Endodermal cell (in vitro differentiated cells): ENCODE data around the gene PSAPL1. TPM values are rescaled to one million over a fixed set of nuclear protein-coding genes. Genes with fewer than 3 reads are reported as not detected.

Experiments used
- DNase-seq: peaks from one replicate; pipeline ENCODE4 v3.0.0-alpha.2; 2017
- H3K27ac ChIP-seq: 2 replicates; pipeline ENCODE4 v1.5.1; 2013; ENCODE audit warnings: mild to moderate bottlenecking, low read depth, low read length, moderate library complexity
- H3K27me3 ChIP-seq: 2 replicates; pipeline ENCODE4 v1.6.1; 2013; ENCODE audit warnings: mild to moderate bottlenecking, low read length, moderate library complexity; ENCODE audit not compliant: insufficient read depth, control insufficient read depth, poor library complexity, severe bottlenecking
- H3K36me3 ChIP-seq: 2 replicates; pipeline ENCODE4 v1.7.0; 2013; ENCODE audit warnings: mild to moderate bottlenecking, low read length, moderate library complexity; ENCODE audit not compliant: control insufficient read depth, insufficient read depth
- H3K4me1 ChIP-seq: one replicate; pipeline ENCODE4 v1.7.0; 2013; ENCODE audit warnings: low read length; ENCODE audit not compliant: control insufficient read depth, insufficient read depth
- H3K4me3 ChIP-seq: 2 replicates; pipeline ENCODE4 v1.5.1; 2013; ENCODE audit warnings: mild to moderate bottlenecking, low read length, moderate library complexity
- H3K9ac ChIP-seq: 2 replicates; pipeline ENCODE4 v1.6.1; 2013; ENCODE audit warnings: mild to moderate bottlenecking, low read length, moderate library complexity; ENCODE audit not compliant: poor library complexity, severe bottlenecking; ENCODE audit errors: extremely low read depth
- H3K9me3 ChIP-seq: 2 replicates; pipeline ENCODE4 v1.6.1; 2013; ENCODE audit warnings: mild to moderate bottlenecking, low read length, moderate library complexity; ENCODE audit not compliant: control insufficient read depth
- H3K27ac Mint-ChIP-seq: 2 replicates; pipeline ENCODE4 v1.8.0; 2020; ENCODE audit warnings: mixed read lengths
- H3K27me3 Mint-ChIP-seq: 2 replicates; pipeline ENCODE4 v1.8.0; 2021; ENCODE audit warnings: mild to moderate bottlenecking, mixed read lengths; ENCODE audit not compliant: insufficient read depth
- H3K36me3 Mint-ChIP-seq: 2 replicates; pipeline ENCODE4 v1.8.0; 2020; ENCODE audit warnings: low read depth, mixed read lengths
- H3K4me1 Mint-ChIP-seq: 2 replicates; pipeline ENCODE4 v1.8.0; 2020; ENCODE audit warnings: mixed read lengths
- H3K4me3 Mint-ChIP-seq: 2 replicates; pipeline ENCODE4 v1.8.0; 2020; ENCODE audit warnings: mild to moderate bottlenecking, moderate library complexity, mixed read lengths
- H3K9me3 Mint-ChIP-seq: 2 replicates; pipeline ENCODE4 v1.8.0; 2020; ENCODE audit warnings: mild to moderate bottlenecking, mixed read lengths
- WGBS, 2 experiments: methylation state at CpG; one replicate each; pipeline versions ENCODE4 v1.1.5 to v1.1.7; 2013; ENCODE audit warnings: missing lambda C conversion rate in 2 of 2, mixed read lengths in 1 of 2; ENCODE audit not compliant: insufficient coverage in 1 of 2, insufficient read length in 1 of 2; 5-methylcytosine and 5-hydroxymethylcytosine counted together
- total RNA-seq, 2 donors: library from RNA; stranded (reverse); fragmentation: NEBNext Ultra II Directional in 1 of 2; extraction: Animal tissue kit (Norgen Biotek cat#: 25700) in 1 of 2; gene quantifications; 2 replicates in 1 of 2; 3 replicates in 1 of 2; pipeline ENCODE4 v1.2.1, GENCODE V29; 2021
- TF ChIP-seq, protein P1 (sequence below): fragments of 200-600 bp; sonication (generic); conservative IDR thresholded peaks from 2 replicates; pipeline ENCODE4 v1.5.0; 2021; ENCODE audit warnings: antibody characterized with exemption, mild to moderate bottlenecking

Gene PSAPL1
- total RNA-seq, 2 donors from 2014 or later = 0.13 to 0.24 TPM

DNA sequence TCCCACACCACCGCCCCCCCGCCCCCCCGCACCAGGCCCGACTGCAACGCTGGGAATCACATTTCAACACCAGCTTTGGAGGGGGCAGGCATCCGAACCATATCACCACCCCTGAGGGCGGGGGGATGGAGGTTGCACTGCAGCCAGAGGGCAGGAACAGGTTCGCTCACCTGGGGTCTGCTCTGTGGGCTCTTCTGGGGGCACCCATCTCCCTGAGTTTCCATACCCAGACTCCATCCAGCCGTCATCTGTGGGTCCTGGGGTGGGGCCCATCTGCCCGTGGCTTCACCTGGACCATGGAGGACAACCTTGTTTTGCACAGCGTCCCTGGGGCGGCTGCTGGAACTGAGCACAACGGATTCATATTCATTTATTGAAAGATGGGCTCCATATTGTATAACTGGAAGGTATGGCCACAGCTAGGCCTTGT, 6.9 kb downstream of the PSAPL1 start:
- no peaks in the 10 kb centered on the region for H3K36me3 ChIP-seq
- H3K9ac ChIP-seq = no peak overlapping the region
- Mint-ChIP-seq H3K36me3 (no peaks in the 10 kb centered on the region), H3K27me3 (no peaks in the 10 kb centered on the region), H3K4me3 (no peak overlapping the region), H3K9me3 (no peaks in the 10 kb centered on the region), H3K27ac (peak overlapping the region; percentile 75), H3K4me1 (peaks cover 23% of the 10 kb centered on the region)
- no peaks in the 10 kb centered on the region for H3K4me1 ChIP-seq
- WGBS, 2 experiments = 85 to 100% methylated on average over 4 to 13 of the region's 13 CpGs
- peak; percentile 45 for DNase-seq
- H3K27me3 ChIP-seq = no peaks in the 10 kb centered on the region
- H3K27ac ChIP-seq = peak overlapping the region; percentile 51
- no peak overlapping the region for H3K4me3 ChIP-seq
- H3K9me3 ChIP-seq = no peaks in the 10 kb centered on the region
- TF ChIP-seq, protein P1, sequence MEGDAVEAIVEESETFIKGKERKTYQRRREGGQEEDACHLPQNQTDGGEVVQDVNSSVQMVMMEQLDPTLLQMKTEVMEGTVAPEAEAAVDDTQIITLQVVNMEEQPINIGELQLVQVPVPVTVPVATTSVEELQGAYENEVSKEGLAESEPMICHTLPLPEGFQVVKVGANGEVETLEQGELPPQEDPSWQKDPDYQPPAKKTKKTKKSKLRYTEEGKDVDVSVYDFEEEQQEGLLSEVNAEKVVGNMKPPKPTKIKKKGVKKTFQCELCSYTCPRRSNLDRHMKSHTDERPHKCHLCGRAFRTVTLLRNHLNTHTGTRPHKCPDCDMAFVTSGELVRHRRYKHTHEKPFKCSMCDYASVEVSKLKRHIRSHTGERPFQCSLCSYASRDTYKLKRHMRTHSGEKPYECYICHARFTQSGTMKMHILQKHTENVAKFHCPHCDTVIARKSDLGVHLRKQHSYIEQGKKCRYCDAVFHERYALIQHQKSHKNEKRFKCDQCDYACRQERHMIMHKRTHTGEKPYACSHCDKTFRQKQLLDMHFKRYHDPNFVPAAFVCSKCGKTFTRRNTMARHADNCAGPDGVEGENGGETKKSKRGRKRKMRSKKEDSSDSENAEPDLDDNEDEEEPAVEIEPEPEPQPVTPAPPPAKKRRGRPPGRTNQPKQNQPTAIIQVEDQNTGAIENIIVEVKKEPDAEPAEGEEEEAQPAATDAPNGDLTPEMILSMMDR = no peak

DNA sequence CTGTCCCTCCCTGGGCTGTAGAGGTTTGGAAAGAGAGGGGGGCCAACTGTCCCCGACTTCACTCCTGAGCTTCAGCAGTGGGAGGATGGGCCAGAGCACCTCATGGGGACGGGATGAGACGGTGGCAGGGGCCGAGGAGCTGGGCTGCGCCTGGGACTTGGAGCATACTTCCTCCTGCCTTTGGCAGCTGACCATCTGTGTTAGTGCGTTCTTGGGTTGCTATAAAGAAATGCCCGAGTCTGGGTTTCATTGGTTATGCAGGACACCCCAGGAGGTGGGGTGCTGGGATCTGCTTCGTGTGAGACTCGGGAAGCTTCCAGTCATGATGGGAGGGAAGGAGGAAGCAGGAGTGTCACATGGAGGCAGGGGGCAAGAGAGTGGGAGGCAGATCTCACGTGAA, 7.4 kb downstream of the PSAPL1 start:
- Histone ChIP-seq H3K9me3 (no peaks in the 10 kb centered on the region), H3K27ac (no peak overlapping the region), H3K27me3 (no peaks in the 10 kb centered on the region), H3K4me3 (no peak overlapping the region), H3K36me3 (no peaks in the 10 kb centered on the region), H3K9ac (no peak overlapping the region), H3K4me1 (no peaks in the 10 kb centered on the region)
- Mint-ChIP-seq H3K9me3 (no peaks in the 10 kb centered on the region), H3K4me1 (peaks cover 23% of the 10 kb centered on the region), H3K27me3 (no peaks in the 10 kb centered on the region), H3K27ac (no peak overlapping the region), H3K4me3 (no peak overlapping the region), H3K36me3 (no peaks in the 10 kb centered on the region)
- DNase-seq = peak; percentile 47
- TF ChIP-seq, protein P1 = no peak
- WGBS, 2 experiments = 72 to 81% methylated on average over 7 to 10 of the region's 10 CpGs

- WGBS, 2 experiments = 91 to 100% methylated on average over 7 to 20 of the region's 20 CpGs
- TF ChIP-seq, protein P1 = no peak
- Mint-ChIP-seq H3K4me1 (peaks cover 23% of the 10 kb centered on the region), H3K9me3 (no peaks in the 10 kb centered on the region), H3K27ac (no peak overlapping the region), H3K4me3 (no peak overlapping the region), H3K36me3 (no peaks in the 10 kb centered on the region), H3K27me3 (no peaks in the 10 kb centered on the region)
- no peak overlapping the region for H3K27ac ChIP-seq
- no peaks in the 10 kb centered on the region for H3K27me3 ChIP-seq
- H3K9me3 ChIP-seq = no peaks in the 10 kb centered on the region
- DNase-seq = peak; percentile 45
- H3K36me3 ChIP-seq = no peaks in the 10 kb centered on the region
- no peaks in the 10 kb centered on the region for H3K4me1 ChIP-seq
- no peak overlapping the region for H3K9ac ChIP-seq
- H3K4me3 ChIP-seq = no peak overlapping the region
Observed at GRCh38 chr4:7426525-7427171, 8.1 kb downstream of the PSAPL1 start.
